ENCODE measurements around the gene HNRNPAB.

Gene HNRNPAB

DNA sequence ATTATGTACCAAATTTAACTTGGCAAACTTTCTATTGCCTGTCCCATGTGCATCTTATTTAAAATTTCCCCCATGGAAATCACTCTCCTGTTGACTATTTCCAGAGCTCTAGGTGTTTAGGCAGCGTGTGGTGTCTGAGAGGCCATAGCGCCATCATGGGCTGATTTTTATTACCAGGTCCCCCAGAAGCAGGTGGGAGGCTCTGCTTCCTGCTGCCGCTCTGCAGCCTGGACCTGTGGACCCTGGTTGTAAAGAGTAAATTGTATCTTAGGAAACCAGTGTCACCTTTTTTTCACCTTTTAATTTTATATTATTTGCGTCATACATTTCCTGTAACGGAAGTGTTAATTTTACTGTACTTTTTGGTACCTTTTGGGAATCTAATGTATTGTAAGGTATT, 6.4 kb downstream of the HNRNPAB start:
- no peak for DNase-seq (ENCODE audit: low read depth, low spot score)
- TF ChIP-seq, protein P1, sequence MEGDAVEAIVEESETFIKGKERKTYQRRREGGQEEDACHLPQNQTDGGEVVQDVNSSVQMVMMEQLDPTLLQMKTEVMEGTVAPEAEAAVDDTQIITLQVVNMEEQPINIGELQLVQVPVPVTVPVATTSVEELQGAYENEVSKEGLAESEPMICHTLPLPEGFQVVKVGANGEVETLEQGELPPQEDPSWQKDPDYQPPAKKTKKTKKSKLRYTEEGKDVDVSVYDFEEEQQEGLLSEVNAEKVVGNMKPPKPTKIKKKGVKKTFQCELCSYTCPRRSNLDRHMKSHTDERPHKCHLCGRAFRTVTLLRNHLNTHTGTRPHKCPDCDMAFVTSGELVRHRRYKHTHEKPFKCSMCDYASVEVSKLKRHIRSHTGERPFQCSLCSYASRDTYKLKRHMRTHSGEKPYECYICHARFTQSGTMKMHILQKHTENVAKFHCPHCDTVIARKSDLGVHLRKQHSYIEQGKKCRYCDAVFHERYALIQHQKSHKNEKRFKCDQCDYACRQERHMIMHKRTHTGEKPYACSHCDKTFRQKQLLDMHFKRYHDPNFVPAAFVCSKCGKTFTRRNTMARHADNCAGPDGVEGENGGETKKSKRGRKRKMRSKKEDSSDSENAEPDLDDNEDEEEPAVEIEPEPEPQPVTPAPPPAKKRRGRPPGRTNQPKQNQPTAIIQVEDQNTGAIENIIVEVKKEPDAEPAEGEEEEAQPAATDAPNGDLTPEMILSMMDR (IDR thresholded peaks at IDR 0.05; ENCODE audit: low read depth, low read length), result no peak
- in situ Hi-C loops (cut with HindIII; ENCODE audit: low sequenced_read_pairs), result no loop called here
- no peak overlapping the region for H3K4me3 ChIP-seq (ENCODE audit: low read depth, low read length)

DNA sequence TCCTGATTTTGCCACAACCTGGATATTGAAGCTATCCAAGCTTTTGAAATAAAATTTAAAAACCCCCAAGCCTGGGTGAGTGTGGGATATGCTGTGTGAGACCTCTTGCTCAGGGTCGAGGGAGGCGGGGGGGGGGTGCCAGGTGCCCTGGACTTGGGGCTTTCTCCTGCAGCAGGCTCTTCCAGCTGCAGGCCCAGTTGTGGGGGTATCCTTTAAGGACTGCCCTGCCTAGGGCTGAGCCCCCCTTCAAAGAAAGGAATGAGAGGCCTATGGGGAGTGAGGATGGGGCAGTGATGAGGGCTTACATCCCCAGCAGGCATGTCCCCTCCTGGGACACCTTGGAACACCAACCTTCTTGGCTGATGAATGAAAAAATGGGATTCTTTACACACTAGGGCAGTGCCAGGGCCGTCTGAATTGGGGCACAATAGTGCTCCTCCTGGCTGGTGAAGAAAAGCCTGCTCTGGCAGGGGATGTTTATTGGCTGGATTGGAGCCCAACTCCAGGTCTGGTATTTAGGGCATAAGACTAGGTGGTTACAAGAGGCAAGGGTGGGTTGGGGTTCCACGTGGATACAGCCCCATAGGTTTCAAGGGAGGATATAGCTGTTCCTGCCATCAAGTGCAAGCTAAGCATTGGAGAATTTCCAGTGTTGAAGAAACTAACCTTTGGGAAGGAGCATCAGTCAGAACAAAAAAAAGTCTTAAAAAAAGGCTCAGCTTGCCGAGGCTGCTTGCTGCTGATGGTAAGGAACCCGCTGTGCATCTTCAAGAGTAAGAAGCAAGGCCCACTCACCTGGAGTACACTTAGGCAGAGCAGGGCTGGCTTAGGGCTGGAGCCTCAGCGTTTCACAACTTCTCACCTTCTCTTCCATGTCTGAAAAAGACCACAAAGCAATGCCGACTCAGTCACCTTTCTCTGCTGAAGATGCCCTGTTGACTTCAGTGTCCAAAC, 7.0 kb downstream of the HNRNPAB start:
- no peak overlapping the region for H3K4me3 ChIP-seq (ENCODE audit: low read depth, low read length)
- in situ Hi-C loops (cut with HindIII; ENCODE audit: low sequenced_read_pairs), result no loop called here
- DNase-seq (ENCODE audit: low read depth, low spot score), result no peak
- TF ChIP-seq, protein P1 (IDR thresholded peaks at IDR 0.05; ENCODE audit: low read depth, low read length), result no peak

- H3K4me3 ChIP-seq (ENCODE audit: low read depth, low read length), result no peak overlapping the region
- DNase-seq (ENCODE audit: low read depth, low spot score), result no peak
- in situ Hi-C loops (cut with HindIII; ENCODE audit: low sequenced_read_pairs), result no loop called here
Measured at GRCh38 chr5:178212241-178213002, 8.1 kb downstream of the HNRNPAB start.

DNA sequence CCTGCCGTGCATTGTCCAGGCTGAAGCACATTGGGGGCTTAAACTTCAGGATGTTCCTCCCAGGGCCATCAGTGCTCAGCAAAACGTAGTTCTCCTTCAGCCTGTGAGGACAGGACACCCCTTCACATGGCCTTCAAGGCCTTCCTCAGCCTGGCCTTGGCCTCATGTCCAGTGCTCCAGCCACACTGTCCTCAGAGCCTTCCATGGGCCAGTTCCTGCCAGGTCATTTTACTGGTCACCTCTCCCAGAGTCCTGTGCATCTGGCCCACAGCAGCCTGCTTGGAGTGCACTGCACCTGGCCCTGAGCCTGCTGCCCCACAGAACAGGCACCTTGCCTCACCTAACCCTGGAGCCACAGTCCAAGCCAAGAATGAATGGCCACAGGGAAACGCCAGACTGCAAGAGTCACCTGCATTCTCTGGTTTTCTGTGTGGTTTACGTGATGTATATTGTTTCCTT, 8.7 kb downstream of the HNRNPAB start:
- TF ChIP-seq, protein P1 (IDR thresholded peaks at IDR 0.05; ENCODE audit: low read depth, low read length), result no peak
- in situ Hi-C loops (cut with HindIII; ENCODE audit: low sequenced_read_pairs), result no loop called here
- H3K4me3 ChIP-seq (ENCODE audit: low read depth, low read length), result no peak overlapping the region
- DNase-seq (ENCODE audit: low read depth, low spot score), result no peak

More at GRCh38 chr5:178212241-178213002, 8.1 kb downstream of the HNRNPAB start:
- TF ChIP-seq, protein P1 (IDR thresholded peaks at IDR 0.05; ENCODE audit: low read depth, low read length), result no peak

DNA sequence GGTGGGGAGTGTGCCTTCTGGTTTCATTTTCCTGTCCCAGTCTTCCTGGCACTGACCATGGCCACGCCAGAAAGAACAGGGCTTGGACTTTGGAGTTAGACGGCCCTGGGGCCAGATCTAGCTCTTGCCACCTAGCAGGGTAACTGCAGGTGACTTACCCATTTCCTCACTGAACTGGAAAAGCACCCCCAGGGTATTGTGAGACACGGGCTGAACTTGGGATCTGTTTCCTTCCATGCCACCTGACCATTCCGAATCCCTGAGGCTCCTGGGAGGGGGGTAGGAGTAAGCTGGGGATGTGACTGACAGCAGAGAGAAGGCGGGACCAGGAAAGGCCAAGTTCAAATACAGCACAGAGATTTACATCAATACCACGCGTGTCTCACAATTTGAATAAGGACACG, 9.4 kb downstream of the HNRNPAB start:
- no peak for DNase-seq (ENCODE audit: low read depth, low spot score)
- H3K4me3 ChIP-seq (ENCODE audit: low read depth, low read length), result no peak overlapping the region
- TF ChIP-seq, protein P1 (IDR thresholded peaks at IDR 0.05; ENCODE audit: low read depth, low read length), result no peak
- in situ Hi-C loops (cut with HindIII; ENCODE audit: low sequenced_read_pairs), result no loop called here

DNA sequence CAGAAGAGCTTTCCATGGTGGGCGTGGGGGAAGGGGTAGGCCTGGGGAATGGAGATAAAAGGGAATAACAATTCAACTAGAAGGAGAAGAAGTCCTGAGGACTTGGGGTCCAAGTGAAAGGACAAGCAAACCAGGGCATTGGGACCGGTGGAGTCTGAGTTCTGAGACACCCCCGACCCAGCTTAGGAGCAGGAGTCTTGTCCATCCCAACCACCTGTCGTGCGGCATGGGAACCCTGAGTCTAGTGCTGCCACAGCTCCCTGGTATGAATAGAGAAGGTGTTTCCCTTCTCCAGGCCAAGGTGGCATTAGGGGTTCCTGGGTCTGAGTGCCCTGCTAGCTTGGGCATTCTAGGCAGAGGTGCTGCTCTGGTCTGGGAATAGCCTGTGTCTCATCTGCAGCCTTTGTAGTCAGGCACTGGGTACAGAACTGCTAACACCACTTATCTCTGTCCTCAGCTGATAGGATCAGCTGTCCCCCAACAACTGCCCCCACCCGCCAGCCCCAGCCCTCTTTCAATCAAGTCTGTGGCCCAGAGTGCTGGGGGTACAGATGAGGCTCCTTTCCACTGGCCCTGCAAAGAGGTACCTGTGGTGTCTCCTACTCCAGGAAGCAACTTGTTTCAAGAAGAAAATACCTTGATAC, 9.9 kb downstream of the HNRNPAB start:
- H3K4me3 ChIP-seq (ENCODE audit: low read depth, low read length), result no peak overlapping the region
- TF ChIP-seq, protein P1 (IDR thresholded peaks at IDR 0.05; ENCODE audit: low read depth, low read length), result no peak
- no peak for DNase-seq (ENCODE audit: low read depth, low spot score)
- in situ Hi-C loops (cut with HindIII; ENCODE audit: low sequenced_read_pairs), result no loop called here
